Neural cell (in vitro differentiated cells): ENCODE measurements around the gene SH3PXD2B. TPM values are rescaled to one million over a fixed set of nuclear protein-coding genes. Genes with fewer than 3 reads are reported as not detected.

Source experiments
- H2AFZ ChIP-seq: fragments of 200-600, 300-800 bp; sonication (generic), shearing (Covaris generic); 2 replicates; pipeline ENCODE4 v1.6.0; 2014; ENCODE audit warnings: low read depth, mild to moderate bottlenecking, antibody characterized with exemption, low read length, moderate library complexity
- H3F3A ChIP-seq: fragments of 200-600 bp; shearing (Covaris generic); 2 replicates; pipeline ENCODE4 v1.6.1; 2016; ENCODE audit warnings: mild to moderate bottlenecking, moderate library complexity, mixed read lengths, antibody characterized with exemption, low read length; ENCODE audit not compliant: insufficient read depth, poor library complexity, severe bottlenecking
- H3K27ac ChIP-seq: fragments of 200-600, 300-800 bp; sonication (generic), shearing (Covaris generic); 2 replicates; pipeline ENCODE4 v1.5.1; 2014; ENCODE audit warnings: mild to moderate bottlenecking, low read length, moderate library complexity
- H3K27me3 ChIP-seq: fragments of 300-800, 200-600 bp; sonication (generic), shearing (Covaris generic); 2 replicates; pipeline ENCODE4 v1.6.0; 2014; ENCODE audit warnings: mild to moderate bottlenecking, low read depth, low read length, moderate library complexity; ENCODE audit not compliant: insufficient read depth
- H3K36me3 ChIP-seq: fragments of 300-800, 200-600 bp; sonication (generic), shearing (Covaris generic); 2 replicates; pipeline ENCODE4 v1.5.1; 2014; ENCODE audit warnings: mild to moderate bottlenecking, antibody characterized with exemption, low read length, moderate library complexity; ENCODE audit not compliant: insufficient read depth
- H3K4me2 ChIP-seq: fragments of 300-800, 200-600 bp; sonication (generic), shearing (Covaris generic); 2 replicates; pipeline ENCODE4 v1.6.0; 2014; ENCODE audit warnings: mild to moderate bottlenecking, low read length
- H3K4me3 ChIP-seq: fragments of 300-800, 200-600 bp; sonication (generic), shearing (Covaris generic); 2 replicates; pipeline ENCODE4 v1.5.1; 2014; ENCODE audit warnings: mild to moderate bottlenecking, low read length, moderate library complexity
- H3K79me2 ChIP-seq: fragments of 200-600 bp; shearing (Covaris generic); replicated peaks from 2 replicates; pipeline ENCODE4 v1.6.0; 2014; ENCODE audit warnings: mild to moderate bottlenecking, low read length, moderate library complexity; ENCODE audit not compliant: insufficient read depth
- H3K9ac ChIP-seq: fragments of 300-800, 200-600 bp; sonication (generic), shearing (Covaris generic); 2 replicates; pipeline ENCODE4 v1.6.1; 2016; ENCODE audit warnings: mild to moderate bottlenecking, low read length, mixed read lengths
- H3K9me2 ChIP-seq: fragments of 200-600 bp; shearing (Covaris generic); 2 replicates; pipeline ENCODE4 v1.6.1; 2016; ENCODE audit warnings: mild to moderate bottlenecking, low read length, mixed read lengths; ENCODE audit not compliant: insufficient read depth
- H3K9me3 ChIP-seq: fragments of 200-600, 300-800 bp; sonication (generic), shearing (Covaris generic); 2 replicates; pipeline ENCODE4 v1.6.1; 2016; ENCODE audit warnings: mild to moderate bottlenecking, mixed run types, low read length, moderate library complexity, mixed read lengths
- H4K20me1 ChIP-seq: fragments of 200-600 bp; shearing (Covaris generic); 2 replicates; pipeline ENCODE4 v1.6.1; 2016; ENCODE audit warnings: mild to moderate bottlenecking, mixed run types; ENCODE audit not compliant: insufficient read depth
- CTCF ChIP-seq: fragments of 450-650 bp; IDR thresholded peaks from 2 replicates; pipeline ENCODE4 v1.5.1; 2014; ENCODE audit warnings: antibody characterized with exemption, mild to moderate bottlenecking, moderate library complexity; ENCODE audit not compliant: poor library complexity, severe bottlenecking
- EP300 ChIP-seq: fragments of 450-650 bp; conservative IDR thresholded peaks from 2 replicates; pipeline ENCODE4 v1.6.1; 2014; ENCODE audit warnings: antibody characterized with exemption, mild to moderate bottlenecking, moderate library complexity; ENCODE audit not compliant: poor library complexity, severe bottlenecking
- EZH2 ChIP-seq: fragments of 200-600, 300-800 bp; shearing (Covaris generic), sonication (generic); IDR thresholded peaks from 2 replicates; pipeline ENCODE4 v1.6.1; 2014; ENCODE audit warnings: antibody characterized with exemption, low read length, borderline replicate concordance, mild to moderate bottlenecking; ENCODE audit not compliant: insufficient read depth, poor library complexity, severe bottlenecking
- MXI1 ChIP-seq: fragments of 450-650 bp; conservative IDR thresholded peaks from 2 replicates; pipeline ENCODE4 v1.6.1; 2014; ENCODE audit warnings: antibody characterized with exemption, mild to moderate bottlenecking; ENCODE audit not compliant: poor library complexity, severe bottlenecking
- POLR2AphosphoS5 ChIP-seq: IDR thresholded peaks from 2 replicates; pipeline ENCODE4 v1.6.1; 2012
- RAD21 ChIP-seq: fragments of 450-650 bp; conservative IDR thresholded peaks from 2 replicates; pipeline ENCODE4 v1.6.1; 2014; ENCODE audit warnings: antibody characterized with exemption, mild to moderate bottlenecking, moderate library complexity
- REST ChIP-seq: IDR thresholded peaks from 2 replicates; pipeline ENCODE4 v1.6.1; 2012; ENCODE audit warnings: borderline replicate concordance
- SMC3 ChIP-seq: fragments of 450-650 bp; conservative IDR thresholded peaks from 2 replicates; pipeline ENCODE4 v1.6.1; 2014; ENCODE audit warnings: antibody characterized with exemption, mild to moderate bottlenecking, moderate library complexity; ENCODE audit not compliant: poor library complexity
- TAF1 ChIP-seq: IDR thresholded peaks from 2 replicates; pipeline ENCODE4 v1.6.1; 2012; ENCODE audit warnings: low read depth
- polyA plus RNA-seq: library from polyadenylated mRNA; depleted of rRNA; stranded (reverse); fragments of >200 nt; gene quantifications from 2 replicates; pipeline ENCODE4 v1.2.3, GENCODE V29; 2014

The SH3PXD2B gene
- polyA plus RNA-seq, 1 donor from 2014 or later = 11.7 TPM

- no peak overlapping the region for H3K27ac ChIP-seq
- H3K27me3 ChIP-seq = no peaks in the 10 kb centered on the region
- H3K79me2 ChIP-seq = no peaks in the 10 kb centered on the region
- no peak overlapping the region for H3K4me3 ChIP-seq
- no peaks in the 10 kb centered on the region for H3F3A ChIP-seq
- no peak overlapping the region for H3K9ac ChIP-seq
- no peaks in the 10 kb centered on the region for H4K20me1 ChIP-seq
- no peak overlapping the region for H2AFZ ChIP-seq
- no peaks in the 10 kb centered on the region for H3K36me3 ChIP-seq
- H3K4me2 ChIP-seq = no peak overlapping the region
- no peak for TF ChIP-seq EP300
- no peak for TF ChIP-seq POLR2AphosphoS5
- TF ChIP-seq RAD21 = no peak
- TF ChIP-seq SMC3 = no peak
- no peak for TF ChIP-seq MXI1
- TF ChIP-seq CTCF = no peak
- TF ChIP-seq REST = no peak
- TF ChIP-seq EZH2 = no peak
- no peak for TF ChIP-seq TAF1
- no peaks in the 10 kb centered on the region for H3K9me3 ChIP-seq
- no peaks in the 10 kb centered on the region for H3K9me2 ChIP-seq
Measured at GRCh38 chr5:172299916-172300439, 154.3 kb downstream of the SH3PXD2B start.

- H3K9me2 ChIP-seq = no peaks in the 10 kb centered on the region
- H3K27me3 ChIP-seq = no peaks in the 10 kb centered on the region
- H3K4me3 ChIP-seq = no peak overlapping the region
- no peak overlapping the region for H3K27ac ChIP-seq
- H4K20me1 ChIP-seq = no peaks in the 10 kb centered on the region
- no peaks in the 10 kb centered on the region for H3K36me3 ChIP-seq
- H2AFZ ChIP-seq = no peak overlapping the region
- H3K4me2 ChIP-seq = no peak overlapping the region
- no peaks in the 10 kb centered on the region for H3K79me2 ChIP-seq
- H3K9me3 ChIP-seq = no peaks in the 10 kb centered on the region
- TF ChIP-seq RAD21 (no peak), CTCF (no peak), EP300 (no peak), SMC3 (no peak), REST (no peak), MXI1 (no peak), TAF1 (no peak)
- H3F3A ChIP-seq = no peaks in the 10 kb centered on the region
- H3K9ac ChIP-seq = no peak overlapping the region
Measured at GRCh38 chr5:172294831-172295230, 159.5 kb downstream of the SH3PXD2B start.
